Heart right ventricle (tissue), 16 donors: ENCODE results near the gene CHCHD4. TPM values are rescaled to one million over a fixed set of nuclear protein-coding genes. Genes with fewer than 3 reads are reported as not detected.

Source experiments
- ATAC-seq, 8 donors: fragments of 200-7000 bp; cut with Tn5 transposase; one replicate each; pipeline ENCODE4 v1.9.1; 2020; ENCODE audit warnings: mild to moderate bottlenecking in 8 of 8, moderate library complexity in 8 of 8, moderate number of reproducible peaks in 1 of 8
- DNase-seq, 2 donors: peaks; one replicate each; pipeline ENCODE4 v3.0.0-alpha.2; 2020
- H3K27ac ChIP-seq, 10 donors: fragments of 200-600 bp; sonication (generic) in 2 of 10; one replicate each; pipeline versions ENCODE4 v1.5.0 to v1.8.0; 2020 to 2022; ENCODE audit warnings: mild to moderate bottlenecking in 3 of 10
- H3K27me3 ChIP-seq, 7 donors: fragments of 200-600 bp; one replicate each; pipeline ENCODE4 v1.8.0; 2021 to 2022; ENCODE audit warnings: mild to moderate bottlenecking in 2 of 7
- H3K36me3 ChIP-seq, 9 donors: fragments of 200-600 bp; sonication (generic) in 1 of 9; one replicate each; pipeline versions ENCODE4 v1.5.0 to v1.8.0; 2020 to 2022; ENCODE audit warnings: mild to moderate bottlenecking in 2 of 9
- H3K4me1 ChIP-seq, 9 donors: fragments of 200-600 bp; sonication (generic) in 1 of 9; one replicate each; pipeline versions ENCODE4 v1.5.0 to v1.8.0; 2020 to 2022; ENCODE audit warnings: mild to moderate bottlenecking in 4 of 9
- H3K4me3 ChIP-seq, 10 donors: fragments of 200-600 bp; sonication (generic) in 2 of 10; one replicate each; pipeline versions ENCODE4 v1.5.0 to v1.8.0; 2020 to 2022; ENCODE audit warnings: mild to moderate bottlenecking in 7 of 10, moderate library complexity in 2 of 10
- H3K9me3 ChIP-seq, 11 donors: fragments of 200-600 bp in 10 of 11; sonication (generic) in 2 of 11; one replicate each; pipeline versions ENCODE4 v1.5.0 to v1.8.0; 2013 to 2022; ENCODE audit warnings: mild to moderate bottlenecking in 2 of 11, control low read depth in 1 of 11, moderate library complexity in 1 of 11
- CTCF ChIP-seq, 9 donors: fragments of 200-600 bp; sonication (generic) in 2 of 9; IDR thresholded peaks; one replicate each; pipeline versions ENCODE4 v1.5.0 to v1.8.0; 2021 to 2022; ENCODE audit warnings: antibody characterized with exemption in 9 of 9, mild to moderate bottlenecking in 5 of 9, moderate library complexity in 1 of 9
- WGBS, 2 donors: extraction: QIAGEN DNeasy Blood & Tissue Kit; methylation state at CpG; one replicate each; pipeline ENCODE4 v1.1.7; 2013; ENCODE audit warnings: inconsistent platforms in 1 of 2; 5-methylcytosine and 5-hydroxymethylcytosine counted together
- intact Hi-C, 10 donors: fragments of 100-400 bp; cut with DNase I; formaldehyde crosslinking; loops; one replicate each; pipeline versions ENCODE4 v1.11.1 to v1.14.2; 2022
- polyA plus RNA-seq, 2 donors: library from polyadenylated mRNA; stranded (reverse); fragments of 200-250 nt; gene quantifications; one replicate each; pipeline ENCODE4 v1.2.3, GENCODE V29; 2013
- total RNA-seq, 10 donors: library from RNA; stranded (reverse); fragmentation: NEBNext Ultra II Directional in 3 of 10; extraction: Animal tissue kit (Norgen Biotek cat#: 25700) in 3 of 10; gene quantifications; one replicate each; pipeline versions ENCODE4 v1.2.1 to v1.2.4, GENCODE V29; 2021 to 2023
- donor health status: Arrhythmogenic right ventricular cardiomyopathy.
- donor health status: ischemic (EF 13 %, LVEDD 7.1; RV severe dilation, severe dysfunction).
- donor health status: healthy with polysubstance abuse.
- donor health status: DM: no; HTN: yes; CAD: no.
- donor health status: DM: no; HTN: no; CAD: no.
- donor health status: ischemic (EF 25% LVEDD 6.9; RV normal size, moderate dysfunction).
- donor health status: ischemic (EF 25% LVEDD 5.7; RV mildly dilated, moderate dysfunction).
- donor health status: healthy.
- donor health status: DM: yes; HTN: yes; CAD: no.
- donor health status: Ischemic cardiomyopathy.
- donor health status: ischemic (EF 35%, LVEDD 5.7; RV mildly dilated, moderate dysfunction).
- donor health status: nonischemic (EF 11% LVEDD 7.7; RV severe dilation, severe dysfunction).
- donor health status: DM: yes; HTN: yes; CAD: no.
- donor health status: PGD.
- donor health status: ischemic (EF 29% LVEDD 5.4; RV normal size, mild dysfunction).
- donor health status: nonischemic (EF 23%, LVEDD 6.1; RV moderate dilation, normal function).

The CHCHD4 gene
- total and polyA plus RNA-seq, 12 donors, result 18.0 to 37.2 (median 26.6) TPM

GRCh38 chr3:14130230-14130629, 5.6 kb upstream of the CHCHD4 start:
- Histone ChIP-seq H3K27ac (no peak overlapping the region), H3K4me1 (peaks cover 4 to 25% (median 23%) of the 10 kb centered on the region in 9 donors), H3K36me3 (peaks cover 9 to 82% (median 56%) of the 10 kb centered on the region in 9 donors), H3K27me3 (no peaks in the 10 kb centered on the region), H3K9me3 (no peaks in the 10 kb centered on the region), H3K4me3 (no peak overlapping the region)
- DNase-seq, result no peak
- no peak for ATAC-seq
- TF ChIP-seq CTCF (IDR thresholded peaks at IDR 0.05), result no peak
- WGBS, 2 donors, result 97 to 99% methylated on average over 4 of the region's 4 CpGs
- intact Hi-C loops, result no loop called here

GRCh38 chr3:14129296-14129695, 4.6 kb upstream of the CHCHD4 start:
- no peaks in the 10 kb centered on the region for H3K27me3 ChIP-seq
- 93 to 97% methylated on average over 6 of the region's 6 CpGs for WGBS, 2 donors
- no peaks in the 10 kb centered on the region for H3K9me3 ChIP-seq
- no peak for TF ChIP-seq CTCF (IDR thresholded peaks at IDR 0.05)
- ATAC-seq, result no peak
- no peak for DNase-seq
- peaks cover 9 to 73% (median 48%) of the 10 kb centered on the region in 9 donors for H3K36me3 ChIP-seq
- intact Hi-C loops, result loop anchor here in 3 of 10 donors (5.0 to 10.0 kb wide), 3 partner anchors 48 to 474 kb away; partner anchors contain the start of genes LSM3 (in 2 of the 3) and XPC (in 2 of the 3)
- H3K4me1 ChIP-seq, result peaks cover 4 to 28% (median 23%) of the 10 kb centered on the region in 9 donors
- H3K27ac ChIP-seq, result no peak overlapping the region
- no peak overlapping the region for H3K4me3 ChIP-seq

GRCh38 chr3:14128724-14129123, 4.1 kb upstream of the CHCHD4 start:
- 97 to 98% methylated on average over 5 of the region's 5 CpGs for WGBS, 2 donors
- DNase-seq (no peak), ATAC-seq (no peak)
- Histone ChIP-seq H3K4me3 (no peak overlapping the region), H3K9me3 (no peaks in the 10 kb centered on the region), H3K4me1 (peaks cover 4 to 32% (median 26%) of the 10 kb centered on the region in 9 donors), H3K36me3 (peaks cover 6 to 67% (median 47%) of the 10 kb centered on the region in 9 donors), H3K27me3 (no peaks in the 10 kb centered on the region), H3K27ac (no peak overlapping the region)
- TF ChIP-seq CTCF (IDR thresholded peaks at IDR 0.05), result no peak
- intact Hi-C loops, result loop anchor here in 3 of 10 donors (5.0 to 10.0 kb wide), 3 partner anchors 49 to 474 kb away; partner anchors contain the start of genes LSM3 (in 2 of the 3) and XPC (in 2 of the 3)

GRCh38 chr3:14127516-14128161, 3.0 kb upstream of the CHCHD4 start:
- peaks cover 7 to 41% (median 36%) of the 10 kb centered on the region in 9 donors for H3K4me1 ChIP-seq
- no peaks in the 10 kb centered on the region for H3K27me3 ChIP-seq
- TF ChIP-seq CTCF (IDR thresholded peaks at IDR 0.05), result no peak
- H3K4me3 ChIP-seq, result no peak overlapping the region
- no peak overlapping the region for H3K27ac ChIP-seq
- H3K36me3 ChIP-seq, result peaks cover 2 to 56% (median 36%) of the 10 kb centered on the region in 9 donors
- DNase-seq (no peak), ATAC-seq (no peak)
- WGBS, 2 donors, result 93 to 95% methylated on average over 12 of the region's 12 CpGs
- no peaks in the 10 kb centered on the region for H3K9me3 ChIP-seq
- intact Hi-C loops, result loop anchor here in 3 of 10 donors (5.0 to 10.0 kb wide), 3 partner anchors 50 to 473 kb away; partner anchors contain the start of genes LSM3 (in 2 of the 3) and XPC (in 2 of the 3)
